ENCODE measurements around the gene BCO2.

- TF ChIP-seq CTCF (tag by site-specific recombination; IDR thresholded peaks at IDR 0.05) (no peak), ZNF274 (IDR thresholded peaks at IDR 0.05; ENCODE audit: low read length) (no peak), ZNF274 (tag by site-specific recombination; IDR thresholded peaks at IDR 0.05; ENCODE audit: borderline replicate concordance) (no peak), PRDM10 (tag by site-specific recombination; IDR thresholded peaks at IDR 0.05) (no peak), ZNF433 (tag by site-specific recombination; IDR thresholded peaks at IDR 0.05; ENCODE audit: low read depth) (no peak), ELK4 (IDR thresholded peaks at IDR 0.05; ENCODE audit: borderline replicate concordance, low read depth, low read length) (no peak), ZNF146 (tag by site-specific recombination; IDR thresholded peaks at IDR 0.05) (no peak), ZBTB49 (tag by site-specific recombination; IDR thresholded peaks at IDR 0.05; ENCODE audit: low read depth) (no peak), ZFP37 (tag by site-specific recombination; IDR thresholded peaks at IDR 0.05) (no peak), REST (tag by site-specific recombination; IDR thresholded peaks at IDR 0.05) (no peak), ZBTB7A (tag by site-specific recombination; IDR thresholded peaks at IDR 0.05; ENCODE audit: low read depth) (no peak), ZNF837 (tag by site-specific recombination; IDR thresholded peaks at IDR 0.05) (no peak)
Measured at GRCh38 chr11:112165049-112165448, 10.3 kb upstream of the BCO2 start.
